Pancreas (tissue), 10 donors: ENCODE results near the gene OPA1. TPM values are rescaled to one million over a fixed set of nuclear protein-coding genes. Genes with fewer than 3 reads are reported as not detected.

Experiments used
- ATAC-seq, 4 donors: fragments of 200-7000 bp; cut with Tn5 transposase; one replicate each; pipeline versions ENCODE4 v1.8.0 to v1.9.1; 2020; ENCODE audit warnings: mild to moderate bottlenecking in 4 of 4, moderate library complexity in 4 of 4
- DNase-seq, 6 donors: peaks; one replicate each; pipeline ENCODE4 v3.0.0-alpha.2; 2020
- FAIRE-seq: peaks from 2 replicates; lab custom pipeline; 2012; peaks lifted over from hg19 to GRCh38; lab: Jason Lieb, UNC
- H3K27ac ChIP-seq, 4 donors: fragments of 200-600 bp; sonication (generic); 1 replicate in 3 of 4; 2 replicates in 1 of 4; pipeline versions ENCODE4 v1.5.0 to v1.8.0; 2020
- H3K27me3 ChIP-seq, 4 donors: fragments of 200-600 bp; one replicate each; pipeline ENCODE4 v1.8.0; 2021
- H3K36me3 ChIP-seq, 3 donors: fragments of 200-600 bp; sonication (generic) in 1 of 3; one replicate each; pipeline versions ENCODE4 v1.5.0 to v1.8.0; 2020 to 2021
- H3K4me1 ChIP-seq, 3 donors: fragments of 200-600 bp; one replicate each; pipeline ENCODE4 v1.8.0; 2021
- H3K4me3 ChIP-seq, 4 donors: fragments of 200-600 bp; sonication (generic) in 2 of 4; one replicate each; pipeline versions ENCODE4 v1.5.0 to v1.8.0; 2020 to 2021
- H3K9me3 ChIP-seq, 4 donors: fragments of 200-600 bp; one replicate each; pipeline ENCODE4 v1.8.0; 2021
- CTCF ChIP-seq, 4 donors: fragments of 200-600 bp; sonication (generic) in 3 of 4; IDR thresholded peaks; one replicate each; pipeline versions ENCODE4 v1.5.0 to v1.8.0; 2021; ENCODE audit warnings: antibody characterized with exemption in 4 of 4
- WGBS, 2 donors: extraction: QIAGEN DNeasy Blood & Tissue Kit; methylation state at CpG; one replicate each; pipeline ENCODE4 v1.1.7; 2013; 5-methylcytosine and 5-hydroxymethylcytosine counted together
- intact Hi-C, 3 donors: fragments of 100-400 bp; cut with DNase I; formaldehyde crosslinking; loops; one replicate each; pipeline versions ENCODE4 v1.11.1 to v1.14.2; 2022
- polyA plus RNA-seq, 2 donors: library from polyadenylated mRNA; stranded (reverse); fragments of 200-250 nt; gene quantifications; one replicate each; pipeline ENCODE4 v1.2.3, GENCODE V29; 2013
- total RNA-seq, 6 donors: library from RNA; stranded (reverse); fragmentation: NEBNext Ultra II Directional in 4 of 6; extraction: Animal tissue kit (Norgen Biotek cat#: 25700) in 4 of 6; gene quantifications; one replicate each; pipeline versions ENCODE4 v1.2.1 to v1.2.4, GENCODE V29; 2021 to 2023
- donor health status: healthy with polysubstance abuse.
- donor health status: DM: no; HTN: no; CAD: no; lungs with moderate emphysema.
- donor health status: DM: no; HTN: no; CAD: no.
- donor health status: control.
- donor health status: control.
- donor health status: Bipolar disorder and iron deficiency.
- donor health status: DM: yes; HTN: yes; CAD: no.
- donor health status: DM: no; HTN: no; CAD: no.
- donor health status: DM: no; HTN: no; CAD: no.
- donor health status: DM: yes; HTN: yes; CAD: no.

Gene OPA1
- total and polyA plus RNA-seq, 8 donors = 6.3 to 31.7 (median 23.7) TPM

DNA sequence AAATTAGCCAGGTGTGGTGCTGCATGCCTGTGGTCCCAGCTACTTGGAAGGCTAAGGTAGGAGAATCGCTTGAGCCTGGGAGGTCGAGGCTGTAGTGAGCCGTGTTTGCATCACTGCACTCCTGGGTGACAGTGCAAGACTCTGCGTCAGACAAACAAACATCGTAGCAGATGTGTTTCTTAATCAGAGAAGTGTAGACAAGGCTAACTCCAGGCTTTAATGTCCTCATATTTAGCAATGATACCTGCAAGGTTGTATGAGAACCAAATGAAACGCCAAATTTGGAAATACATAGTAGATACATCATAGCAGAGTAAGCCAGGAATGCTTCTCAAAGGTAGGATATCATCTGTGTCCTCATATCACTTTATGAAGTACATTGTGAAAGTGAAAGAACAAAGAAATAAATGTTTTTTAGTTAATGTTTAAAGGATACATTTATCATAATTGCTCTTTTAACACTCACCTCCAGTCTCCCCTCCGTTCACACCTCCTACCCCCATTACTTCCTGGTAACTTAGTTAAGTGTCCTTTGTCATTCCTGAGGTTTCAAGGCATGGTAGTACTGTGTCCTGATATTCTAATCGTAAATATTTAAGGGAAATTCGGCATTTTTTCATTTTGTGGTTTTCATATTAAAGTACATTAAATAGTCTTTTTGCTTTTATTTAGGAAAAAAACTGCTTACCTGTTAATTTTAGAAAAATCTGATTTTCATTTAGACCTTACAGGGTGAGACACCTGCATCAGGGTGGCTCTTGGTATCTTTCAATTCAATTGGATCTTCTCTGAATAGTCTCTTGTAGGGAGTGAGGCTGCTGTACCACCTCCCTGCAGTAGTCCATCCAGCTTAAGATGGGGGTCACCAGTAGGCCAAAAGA lies 96.1 kb downstream of the OPA1 start:
- FAIRE-seq = no peak
- H3K36me3 ChIP-seq = peaks cover 0 to 15% (median 0%) of the 10 kb centered on the region in 3 donors
- no peaks in the 10 kb centered on the region for H3K4me1 ChIP-seq
- 79 to 84% methylated on average over 9 of the region's 9 CpGs for WGBS, 2 donors
- H3K27me3 ChIP-seq = no peaks in the 10 kb centered on the region
- no peak for DNase-seq
- no peak for TF ChIP-seq CTCF (IDR thresholded peaks at IDR 0.05)
- no peaks in the 10 kb centered on the region for H3K9me3 ChIP-seq
- H3K4me3 ChIP-seq = no peak overlapping the region
- no peak overlapping the region for H3K27ac ChIP-seq
- ATAC-seq = peak in 2 of 4 donors; percentile 28 to 53
- intact Hi-C loops = no loop called here

- WGBS, 2 donors = 76 to 80% methylated on average over 5 of the region's 5 CpGs
- Histone ChIP-seq H3K27ac (no peak overlapping the region), H3K4me3 (no peak overlapping the region), H3K36me3 (peaks cover 0 to 27% (median 0%) of the 10 kb centered on the region in 3 donors), H3K9me3 (no peaks in the 10 kb centered on the region), H3K27me3 (no peaks in the 10 kb centered on the region), H3K4me1 (no peaks in the 10 kb centered on the region)
- intact Hi-C loops = no loop called here
- TF ChIP-seq CTCF (IDR thresholded peaks at IDR 0.05) = no peak
- peak in 2 of 4 donors; percentile 12 to 65 for ATAC-seq
- DNase-seq = no peak
- no peak for FAIRE-seq
Observed at GRCh38 chr3:193693774-193694173, 100.8 kb downstream of the OPA1 start.

- H3K36me3 ChIP-seq = no peaks in the 10 kb centered on the region
- no peak for FAIRE-seq
- no peak for DNase-seq
- TF ChIP-seq CTCF (IDR thresholded peaks at IDR 0.05) = no peak
- 93 to 96% methylated on average over 8 of the region's 8 CpGs for WGBS, 2 donors
- intact Hi-C loops = no loop called here
- H3K4me3 ChIP-seq = no peak overlapping the region
- H3K4me1 ChIP-seq = no peaks in the 10 kb centered on the region
- no peaks in the 10 kb centered on the region for H3K27me3 ChIP-seq
- H3K9me3 ChIP-seq = no peaks in the 10 kb centered on the region
- no peak overlapping the region for H3K27ac ChIP-seq
- ATAC-seq = no peak
Observed at GRCh38 chr3:193701953-193702635, 109.1 kb downstream of the OPA1 start.

GRCh38 chr3:193702967-193703366 lies 110.0 kb downstream of the OPA1 start:
- intact Hi-C loops = no loop called here
- Histone ChIP-seq H3K4me3 (no peak overlapping the region), H3K27ac (no peak overlapping the region), H3K4me1 (no peaks in the 10 kb centered on the region), H3K9me3 (no peaks in the 10 kb centered on the region), H3K27me3 (no peaks in the 10 kb centered on the region), H3K36me3 (no peaks in the 10 kb centered on the region)
- DNase-seq = no peak
- TF ChIP-seq CTCF (IDR thresholded peaks at IDR 0.05) = no peak
- no peak for FAIRE-seq
- WGBS, 2 donors = 77 to 90% methylated on average over 3 of the region's 3 CpGs
- ATAC-seq = no peak
